Eye (tissue), 1 donor: ENCODE results near the gene RBM38.
A peak's percentile ranks its signal among the peaks of the same experiment; 100 is the strongest.
"Not testable (repeated sequence)": the region's sequence is repeated elsewhere in the genome, so short reads cannot be mapped to it uniquely, and the experiment has no call there.

ENCODE experiments used
- DNase-seq: peaks from one replicate; pipeline ENCODE4 v3.0.0-alpha.2; 2015

Gene RBM38

DNA sequence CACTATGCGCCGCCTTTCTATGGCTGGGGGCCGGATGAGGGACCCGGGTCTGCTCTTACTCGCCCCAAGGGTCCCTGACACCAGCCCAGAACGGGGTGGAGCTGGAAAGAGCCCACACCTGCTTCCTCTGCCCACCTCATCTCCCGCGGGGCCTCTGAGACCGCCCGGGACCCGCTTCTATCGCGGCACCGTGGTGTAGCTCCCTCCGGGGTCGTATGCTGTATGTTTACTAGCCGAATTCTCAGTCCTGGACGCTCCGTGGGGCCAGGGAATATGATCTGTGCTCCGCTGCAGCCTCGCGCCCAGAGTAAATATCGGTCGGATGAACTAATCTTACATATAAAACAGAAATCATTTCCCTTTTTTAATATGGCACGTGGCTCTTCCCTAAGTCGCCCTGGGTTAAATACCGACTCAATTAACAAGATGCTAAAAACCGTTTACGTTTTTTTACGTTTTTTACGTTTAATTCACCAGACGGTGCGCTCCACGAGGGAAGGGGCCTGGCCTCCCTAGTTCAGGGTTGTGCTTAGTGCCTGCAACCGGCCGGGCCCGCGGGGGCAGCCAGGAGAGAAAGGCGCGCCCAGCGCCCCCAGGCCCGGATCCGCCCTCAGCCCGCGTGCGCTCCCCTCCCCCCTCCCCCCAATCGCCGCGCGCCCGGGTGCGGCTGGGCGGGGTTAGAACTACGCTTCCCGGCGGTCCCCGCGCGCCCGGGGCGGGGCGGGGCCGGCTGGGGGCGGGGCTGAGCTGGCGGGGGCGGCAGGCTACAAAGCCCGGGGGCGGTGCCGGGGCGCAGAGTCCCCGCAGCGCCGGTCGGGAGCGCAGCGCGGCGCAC lies at the start of gene RBM38:
Gene RBM38 (plus strand): TSS at position 793 of the 835 bp plus-strand sequence. CDS start 186 bp downstream, outside the sequence.
- peak; percentile 88 for DNase-seq

GRCh38 chr20:57341663-57342062 lies 49.5 kb upstream of the RBM38 start:
- DNase-seq, result no peak

GRCh38 chr20:57342829-57343228 lies 48.4 kb upstream of the RBM38 start:
- no peak for DNase-seq

DNA sequence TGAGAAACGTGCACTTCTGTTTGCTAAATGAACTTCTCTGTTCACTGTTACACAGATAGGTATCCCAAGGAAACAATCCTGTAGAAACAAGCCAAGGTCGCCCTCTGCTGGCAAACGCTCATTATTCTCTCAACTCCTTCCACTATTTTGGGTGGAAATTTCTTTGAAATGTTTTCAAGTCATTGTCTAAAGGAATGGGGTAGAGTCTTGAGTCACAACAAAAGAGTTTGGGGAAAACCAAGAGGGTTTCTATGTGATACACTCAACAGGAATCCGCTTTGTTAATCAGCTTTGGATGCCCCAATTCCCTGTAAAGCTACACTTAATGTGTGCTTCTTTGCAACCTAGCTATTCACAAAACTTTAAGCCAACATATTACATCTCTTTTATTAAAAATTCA lies 44.7 kb upstream of the RBM38 start:
- peak; percentile 92 for DNase-seq

GRCh38 chr20:57347393-57347792 lies 43.8 kb upstream of the RBM38 start:
- DNase-seq, result no peak

GRCh38 chr20:57348200-57348921 lies 42.8 kb upstream of the RBM38 start:
- not testable (repeated sequence) for DNase-seq

DNA sequence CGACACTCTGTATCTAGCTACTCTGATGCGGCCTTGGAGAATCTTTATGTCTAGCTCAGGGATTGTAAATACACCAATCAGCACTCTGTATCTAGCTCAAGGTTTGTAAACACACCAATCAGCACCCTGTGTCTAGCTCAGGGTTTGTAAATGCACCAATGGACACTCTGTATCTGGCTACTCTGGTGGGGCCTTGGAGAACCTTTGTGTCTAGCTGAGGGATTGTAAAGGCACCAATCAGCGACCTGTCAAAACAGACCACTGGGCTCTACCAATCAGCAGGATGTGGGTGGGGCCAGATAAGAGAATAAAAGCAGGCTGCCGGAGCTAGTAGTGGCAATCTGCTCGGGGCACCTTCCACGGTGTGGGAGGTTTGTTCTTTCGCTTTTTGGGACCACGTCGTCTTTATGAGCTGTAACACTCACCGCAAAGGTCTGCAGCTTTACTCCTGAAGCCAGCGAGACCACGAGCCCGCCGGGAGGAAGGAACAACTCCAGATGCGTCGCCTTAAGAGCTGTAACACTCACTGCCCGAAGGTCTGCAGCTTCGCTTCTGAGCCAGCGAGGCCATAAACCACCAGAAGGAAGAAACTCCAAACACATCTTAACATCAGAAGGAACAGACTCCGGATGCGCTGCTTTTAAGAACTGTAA lies 42.1 kb upstream of the RBM38 start:
- not testable (repeated sequence) for DNase-seq

- DNase-seq, result peak; percentile 23
These were observed 41.0 kb upstream of the RBM38 start for GRCh38 chr20:57350081-57350710.

- DNase-seq, result not testable (repeated sequence)
These were observed 40.5 kb upstream of the RBM38 start for GRCh38 chr20:57350726-57351041.

DNA sequence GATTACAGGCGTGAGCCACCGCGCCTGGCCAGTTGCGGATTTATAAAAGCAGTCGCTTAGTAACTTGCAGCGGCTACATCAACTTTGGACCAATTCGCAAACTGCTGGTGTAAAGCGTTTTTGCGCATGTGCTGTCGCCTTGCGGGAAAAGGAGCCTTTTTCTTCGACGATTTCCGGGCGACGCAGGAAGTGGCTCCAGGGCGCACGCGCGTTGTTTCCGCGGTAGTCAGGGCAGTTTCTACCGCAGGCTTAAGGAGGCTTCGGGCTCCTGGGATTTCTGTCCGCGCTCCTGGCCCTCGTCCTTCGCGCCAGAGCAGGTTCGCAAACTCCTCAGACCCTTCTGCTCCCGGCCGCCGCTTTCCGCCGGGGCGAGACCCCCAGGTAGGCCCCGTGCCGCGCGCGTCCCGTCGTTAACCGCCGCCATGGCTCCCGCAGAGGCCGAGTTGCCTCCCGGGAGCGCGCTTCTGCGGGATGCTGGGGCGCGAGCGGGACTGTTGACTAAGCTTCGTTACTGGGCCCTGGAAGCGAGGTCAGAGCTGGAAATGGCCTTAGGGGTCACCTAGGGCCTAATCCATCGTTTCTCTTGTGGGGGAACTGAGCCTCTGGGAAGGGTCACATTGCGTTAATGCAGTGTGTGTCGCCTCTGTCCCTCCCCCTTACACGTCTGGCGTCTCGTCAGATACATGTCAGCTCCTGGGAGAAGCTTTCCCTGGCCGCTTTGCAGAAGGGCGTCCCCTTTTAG lies 40.0 kb upstream of the RBM38 start, which contains the start of gene RAE1:
Gene RAE1 (plus strand): TSS at position 214 of the 742 bp plus-strand sequence. CDS start 2,784 bp downstream, outside the sequence.
- DNase-seq, result peak; percentile 98

GRCh38 chr20:57352305-57352704 lies 38.9 kb upstream of the RBM38 start:
- no peak for DNase-seq

DNA sequence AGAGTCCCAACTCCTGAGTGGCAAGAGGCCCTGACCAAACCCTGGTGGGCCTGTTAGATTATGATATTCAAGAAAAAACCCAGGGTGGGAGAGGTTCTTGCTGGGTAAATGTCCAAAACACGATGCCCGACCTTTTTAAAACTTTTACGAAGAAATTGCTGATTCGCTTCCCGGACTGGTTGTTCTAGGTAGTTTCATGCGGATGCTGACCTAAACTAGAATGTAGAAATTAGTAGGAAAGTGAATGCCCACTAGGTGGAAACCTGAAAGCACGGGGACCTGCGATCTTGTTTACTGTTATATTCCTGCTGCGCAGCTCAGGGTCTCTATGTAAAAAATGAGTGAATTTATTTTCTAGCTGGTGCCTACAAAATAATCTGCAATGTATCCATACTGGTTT lies 37.8 kb upstream of the RBM38 start:
- no peak for DNase-seq

- DNase-seq, result no peak
These were observed 29.7 kb upstream of the RBM38 start for GRCh38 chr20:57361517-57361916.

GRCh38 chr20:57364451-57364850 lies 26.7 kb upstream of the RBM38 start:
- DNase-seq, result no peak

DNA sequence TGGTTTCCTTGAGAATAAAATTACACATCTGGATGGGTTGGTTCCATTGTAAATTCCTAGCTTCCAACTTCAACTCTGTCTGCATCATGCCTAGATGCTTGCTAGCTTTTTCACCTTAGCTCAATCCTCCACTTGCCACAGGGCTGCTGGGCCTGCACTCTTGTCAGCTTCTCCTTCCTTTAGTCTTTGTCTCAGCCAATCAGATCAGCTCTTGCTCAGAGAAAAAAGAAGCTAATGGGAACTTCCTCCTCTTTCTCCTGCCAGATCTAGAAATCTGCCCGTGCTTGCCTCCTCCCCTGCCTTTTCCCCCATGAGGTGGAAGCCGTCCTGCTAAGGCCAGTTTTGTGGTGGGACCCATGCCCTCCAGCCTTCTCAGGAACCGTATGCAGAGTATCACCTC lies 21.6 kb upstream of the RBM38 start:
- DNase-seq, result no peak

- DNase-seq, result no peak
These were observed 20.9 kb upstream of the RBM38 start for GRCh38 chr20:57370316-57370715.

- DNase-seq, result no peak
These were observed 19.8 kb upstream of the RBM38 start for GRCh38 chr20:57371363-57371762.

DNA sequence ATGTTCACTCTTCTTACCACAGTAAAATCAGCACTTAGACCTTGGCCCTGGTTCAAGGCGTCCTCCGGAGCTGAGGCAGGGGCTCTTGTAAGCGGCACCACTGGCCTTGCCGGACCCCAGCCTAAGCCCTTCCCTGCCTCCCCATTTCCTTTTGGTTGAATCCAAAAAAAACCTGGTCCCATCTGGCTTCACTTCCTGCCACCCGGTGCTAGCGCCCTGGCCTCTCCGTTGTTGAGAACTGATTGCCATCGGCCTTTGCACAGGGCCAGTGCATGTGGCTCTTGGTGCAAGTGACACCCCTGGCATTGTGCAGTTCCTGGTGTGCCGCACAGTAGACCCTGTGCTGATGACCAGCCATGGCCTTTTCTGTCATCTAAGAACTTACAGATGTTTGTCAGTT lies 19.0 kb upstream of the RBM38 start:
- no peak for DNase-seq

DNA sequence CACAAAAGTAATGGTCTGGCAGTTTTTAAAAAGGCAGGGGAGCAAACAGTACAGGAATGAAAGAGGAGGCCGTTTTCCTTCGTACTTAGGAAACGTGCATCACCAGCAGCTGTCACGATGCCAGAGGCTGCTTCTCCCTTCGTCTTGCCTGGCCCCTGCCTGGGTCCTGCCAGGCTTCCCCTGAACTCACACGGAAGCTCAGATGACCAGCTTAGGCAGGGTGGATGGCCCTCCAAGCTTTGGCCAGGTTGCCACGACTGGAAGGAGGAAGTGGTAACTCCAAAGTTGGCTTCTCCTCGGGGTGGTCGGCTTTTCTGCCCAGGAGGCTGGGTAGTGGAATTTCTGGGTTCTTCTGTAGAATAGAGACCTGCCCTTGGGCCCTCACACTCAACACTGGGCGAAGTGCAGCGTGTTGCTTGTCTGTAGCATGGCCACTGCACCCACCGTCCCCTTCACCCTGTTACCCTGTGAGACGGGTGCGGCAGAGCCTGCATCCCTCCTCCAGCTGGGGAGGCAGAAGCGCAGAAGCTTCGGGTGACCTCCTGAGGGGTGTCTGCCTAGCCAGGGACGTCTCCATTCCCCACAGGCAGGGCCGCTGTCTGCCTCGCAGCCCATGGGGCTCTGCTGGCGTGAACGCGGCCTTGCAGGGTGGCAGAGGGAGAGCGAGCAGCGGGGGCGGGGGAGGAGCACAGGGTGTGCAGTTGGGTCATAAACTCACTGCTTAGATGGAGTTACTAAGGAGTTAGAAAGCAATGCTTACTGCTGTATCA lies 18.4 kb upstream of the RBM38 start:
- DNase-seq, result no peak

DNA sequence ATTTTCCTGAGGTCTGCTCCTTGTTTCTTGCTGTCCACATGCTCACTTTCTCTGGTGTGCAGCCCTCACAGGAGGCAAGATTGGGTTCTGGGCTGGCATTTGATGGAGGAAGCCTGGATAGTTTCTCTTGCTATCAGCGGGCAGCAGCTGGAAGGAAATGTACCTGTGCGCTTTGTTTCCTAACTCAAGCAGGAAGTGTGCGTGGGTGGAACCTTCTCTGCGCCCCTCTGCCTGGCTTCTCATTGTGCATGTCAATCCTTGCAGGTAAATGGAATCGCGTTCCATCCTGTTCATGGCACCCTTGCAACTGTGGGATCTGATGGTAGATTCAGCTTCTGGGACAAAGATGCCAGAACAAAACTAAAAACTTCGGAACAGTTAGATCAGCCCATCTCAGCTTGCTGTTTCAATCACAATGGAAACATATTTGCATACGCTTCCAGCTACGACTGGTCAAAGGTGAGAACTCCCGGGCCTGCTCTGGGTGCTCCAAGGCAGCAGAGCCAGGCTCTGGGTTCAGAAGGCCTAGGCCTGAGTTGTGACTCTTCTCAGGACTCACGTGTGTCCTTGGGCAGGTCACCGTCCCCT lies 16.8 kb upstream of the RBM38 start:
- DNase-seq, result no peak
